GM10248 (cell line): ENCODE measurements around the gene DNAH2.

ENCODE experiments used
- CTCF ChIA-PET: fragments of 300-600 bp; sonication (Branson Sonifier 250); formaldehyde crosslinking; extraction: SDS; loops from one replicate; lab custom pipeline; 2021; ENCODE audit warnings: antibody characterized with exemption; lab: Yijun Ruan, JAX
- POLR2A ChIA-PET: fragments of 350-650 bp; sonication (Branson Sonifier 250); formaldehyde crosslinking; extraction: SDS; loops from one replicate; lab custom pipeline; 2020; ENCODE audit warnings: antibody characterized with exemption; lab: Yijun Ruan, JAX
- DNase-seq: peaks from one replicate; pipeline ENCODE4 v3.0.0; 2012; ENCODE audit errors: extremely low spot score
- CTCF ChIP-seq: IDR thresholded peaks from 2 replicates; pipeline ENCODE4 v1.5.1; 2012; ENCODE audit warnings: mild to moderate bottlenecking, low read depth; ENCODE audit errors: extremely low read depth, missing control alignments, control extremely low read depth

The DNAH2 gene

GRCh38 chr17:7823581-7824001 is 106.0 kb downstream of the DNAH2 start:
- no peak for TF ChIP-seq CTCF
- POLR2A ChIA-PET: no interaction called here
- DNase-seq: no peak
- CTCF ChIA-PET: interaction anchor here (0.9 to 4.7 kb wide), 7 partner anchors 7 to 74 kb away, joined by 3 to 25 read pairs (median 5); partner anchors contain the start of genes KDM6B and NAA38

GRCh38 chr17:7824021-7824924 is 106.7 kb downstream of the DNAH2 start:
- ChIA-PET CTCF (interaction anchor here (0.8 to 2.2 kb wide), 15 partner anchors 10 to 218 kb away, joined by 3 to 17 read pairs (median 4); partner anchors contain the start of genes KDM6B, NAA38 and WRAP53), POLR2A (no interaction called here)
- DNase-seq: no peak
- TF ChIP-seq CTCF: no peak

- ChIA-PET CTCF (interaction anchor here (0.8 to 2.2 kb wide), 19 partner anchors 9 to 248 kb away, joined by 3 to 17 read pairs (median 4); partner anchors contain the start of genes KDM6B, NAA38, TP53 and WRAP53), POLR2A (interaction anchor here (0.5 kb wide), 1 partner anchor 117 kb away, joined by 3 read pairs; no protein-coding TSS in a partner anchor)
- DNase-seq: no peak
- no peak for TF ChIP-seq CTCF
Observed at GRCh38 chr17:7825206-7825990, 107.9 kb downstream of the DNAH2 start.

GRCh38 chr17:7830616-7831015 is 113.1 kb downstream of the DNAH2 start:
- no peak for DNase-seq
- POLR2A ChIA-PET: no interaction called here
- CTCF ChIA-PET: interaction anchor here (1.1 to 3.2 kb wide), 3 partner anchors 9 to 87 kb away, joined by 3 to 25 read pairs (median 7); no protein-coding TSS in a partner anchor
- no peak for TF ChIP-seq CTCF

GRCh38 chr17:7831233-7831632 is 113.7 kb downstream of the DNAH2 start:
- no peak for DNase-seq
- CTCF ChIA-PET: interaction anchor here (0.6 to 3.2 kb wide), 5 partner anchors 10 to 88 kb away, joined by 3 to 25 read pairs (median 3); no protein-coding TSS in a partner anchor
- TF ChIP-seq CTCF: no peak
- POLR2A ChIA-PET: no interaction called here

- ChIA-PET POLR2A (no interaction called here), CTCF (interaction anchor here (0.7 to 4.6 kb wide), 10 partner anchors 11 to 225 kb away, joined by 3 to 29 read pairs (median 4); partner anchors contain the start of genes CYB5D1 and NAA38)
- no peak for TF ChIP-seq CTCF
- no peak for DNase-seq
Observed at GRCh38 chr17:7832431-7832830, 114.9 kb downstream of the DNAH2 start.
